K562 (cell line): ENCODE results near the gene ZC3H8. TPM values are rescaled to one million over a fixed set of nuclear protein-coding genes. Genes with fewer than 3 reads are reported as not detected.
A peak's percentile ranks its signal among the peaks of the same experiment; 100 is the strongest.

ENCODE experiments used
- ARID1B ChIP-seq: fragments of 450-650 bp; IDR thresholded peaks from 2 replicates; pipeline ENCODE4 v1.6.1; 2016; ENCODE audit warnings: antibody characterized with exemption, mild to moderate bottlenecking, inconsistent platforms
- CBFA2T3 ChIP-seq: fragments of 450-650 bp; IDR thresholded peaks from 2 replicates; pipeline ENCODE4 v1.6.1; 2017
- DPF2 ChIP-seq: fragments of 450-650 bp; IDR thresholded peaks from 2 replicates; pipeline ENCODE4 v1.6.1; 2016
- FOXJ2 ChIP-seq: fragments of 200-800 bp; sonication (Bioruptor generic); IDR thresholded peaks from 2 replicates; pipeline ENCODE4 v1.6.1; 2016; ENCODE audit warnings: missing genetic modification characterization, missing compliant biosample characterization
- MCM5 ChIP-seq: fragments of 450-650 bp; IDR thresholded peaks from 2 replicates; pipeline ENCODE4 v1.6.1; 2016; ENCODE audit warnings: low read depth
- NCOR1 ChIP-seq: fragments of 450-650 bp; IDR thresholded peaks from 2 replicates; pipeline ENCODE4 v1.6.1; 2016; ENCODE audit warnings: mild to moderate bottlenecking, moderate library complexity
- POLR2G ChIP-seq: fragments of 200-400 bp; formaldehyde crosslinking; IDR thresholded peaks from 2 replicates; pipeline ENCODE4 v1.6.1; 2017; ENCODE audit warnings: low read depth, mild to moderate bottlenecking, antibody characterized with exemption, low read length, moderate library complexity
- TAL1 ChIP-seq: fragments of 450-650 bp; IDR thresholded peaks from 2 replicates; pipeline ENCODE4 v1.6.1; 2016; ENCODE audit warnings: mild to moderate bottlenecking
- TEAD4 ChIP-seq, 2 experiments: sonication (generic) in 1 of 2; formaldehyde crosslinking in 1 of 2; IDR thresholded peaks; 2 replicates each; pipeline versions ENCODE4 v1.6.1 to v1.8.0; 2012 to 2022; ENCODE audit warnings: borderline replicate concordance in 1 of 2, inconsistent platforms in 1 of 2, low read length in 1 of 2, mild to moderate bottlenecking in 1 of 2, missing genetic modification reagents in 1 of 2
- ZNF175 ChIP-seq: fragments of 200-800 bp; sonication (Bioruptor generic); IDR thresholded peaks from 2 replicates; pipeline ENCODE4 v1.6.1; 2016; ENCODE audit warnings: low read depth, mild to moderate bottlenecking, missing genetic modification characterization, missing compliant biosample characterization
- polyA plus RNA-seq, 8 experiments: library from polyadenylated mRNA; depleted of rRNA in 4 of 8; stranded (reverse) in 5 of 8; unstranded in 3 of 8; fragments of >200 nt; fragmentation: Nextera tagmentation in 2 of 8; fragmentation: Illumina TruSeq in 1 of 8; extraction: Ambion mirVana in 2 of 8; extraction: Trizol in 1 of 8; gene quantifications; 2 replicates each; pipeline versions ENCODE4 v1.2.1 to v1.2.3, GENCODE V29; 2011 to 2014; ENCODE audit warnings: inconsistent platforms in 1 of 8, missing spikeins in 1 of 8
- total RNA-seq, 7 experiments: library from RNA; depleted of rRNA in 6 of 7; stranded (reverse); fragments of >200 nt in 6 of 7; fragmentation: Illumina TruSeq in 2 of 7; extraction: Trizol in 2 of 7; gene quantifications; 2 replicates each; pipeline versions ENCODE4 v1.2.1 to v1.2.3, GENCODE V29; 2011 to 2021; ENCODE audit warnings: low replicate concordance in 1 of 7
- TF ChIP-seq, protein P1 (sequence below): fragments of 450-650 bp; IDR thresholded peaks from 2 replicates; pipeline ENCODE4 v1.6.1; 2016
- TF ChIP-seq, protein P2 (sequence below): fragments of 250-450 bp; sonication (Bioruptor Pico); IDR thresholded peaks from 2 replicates; pipeline ENCODE4 v1.8.0; 2022; ENCODE audit warnings: moderate library complexity, mild to moderate bottlenecking, inconsistent platforms

The ZC3H8 gene
- total and polyA plus RNA-seq, 9 of the 15 experiments (the other 6 are each of a cell fraction or from before 2014, with no cell fraction given): 11.6 to 41.5 (median 27.5) TPM

DNA sequence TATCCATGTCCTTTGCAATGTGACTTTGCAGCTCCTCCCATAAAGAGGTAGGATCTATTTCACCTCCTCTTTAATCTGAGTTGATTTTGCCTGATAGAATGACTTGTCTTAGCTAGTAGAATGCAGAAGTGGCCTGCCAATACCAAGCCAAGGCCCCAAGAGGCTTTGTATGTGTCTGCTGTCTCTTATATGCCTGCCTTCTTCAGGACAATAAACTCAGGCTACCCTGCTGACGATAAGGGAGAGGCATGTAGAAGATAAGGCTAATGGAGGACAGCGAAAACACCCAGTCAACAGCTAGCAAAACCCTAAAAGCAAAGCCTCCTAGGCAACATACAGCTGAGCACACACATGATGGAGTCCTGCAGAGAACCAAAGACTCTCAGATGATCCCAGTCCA lies 1.8 kb upstream of the ZC3H8 start (continued):
- TF ChIP-seq, protein P1, sequence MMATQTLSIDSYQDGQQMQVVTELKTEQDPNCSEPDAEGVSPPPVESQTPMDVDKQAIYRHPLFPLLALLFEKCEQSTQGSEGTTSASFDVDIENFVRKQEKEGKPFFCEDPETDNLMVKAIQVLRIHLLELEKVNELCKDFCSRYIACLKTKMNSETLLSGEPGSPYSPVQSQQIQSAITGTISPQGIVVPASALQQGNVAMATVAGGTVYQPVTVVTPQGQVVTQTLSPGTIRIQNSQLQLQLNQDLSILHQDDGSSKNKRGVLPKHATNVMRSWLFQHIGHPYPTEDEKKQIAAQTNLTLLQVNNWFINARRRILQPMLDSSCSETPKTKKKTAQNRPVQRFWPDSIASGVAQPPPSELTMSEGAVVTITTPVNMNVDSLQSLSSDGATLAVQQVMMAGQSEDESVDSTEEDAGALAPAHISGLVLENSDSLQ: 0 out of 2 replicates have a peak, but pooled peaks have one; percentile 14
- TF ChIP-seq ZNF175: no peak
- peak; percentile 57 for TF ChIP-seq DPF2
- TF ChIP-seq MCM5: no peak
- 0 out of 2 replicates have a peak, but pooled peaks have one; percentile 13 for TF ChIP-seq TEAD4 (IDR thresholded peaks at IDR 0.05; ENCODE audit: low read length)
- no peak for TF ChIP-seq TEAD4 (CRISPR knock-in tag; IDR thresholded peaks at IDR 0.05; ENCODE audit: borderline replicate concordance)
- TF ChIP-seq CBFA2T3: peak; percentile 53; the same call in 1 of the 2 replicates
- no peak for TF ChIP-seq POLR2G
- TF ChIP-seq TAL1: peak; percentile 24; the same call in 1 of the 2 replicates
- 0 out of 2 replicates have a peak, but pooled peaks have one; percentile 31 for TF ChIP-seq FOXJ2
- TF ChIP-seq NCOR1: 0 out of 2 replicates have a peak, but pooled peaks have one; percentile 23
- TF ChIP-seq, protein P2, sequence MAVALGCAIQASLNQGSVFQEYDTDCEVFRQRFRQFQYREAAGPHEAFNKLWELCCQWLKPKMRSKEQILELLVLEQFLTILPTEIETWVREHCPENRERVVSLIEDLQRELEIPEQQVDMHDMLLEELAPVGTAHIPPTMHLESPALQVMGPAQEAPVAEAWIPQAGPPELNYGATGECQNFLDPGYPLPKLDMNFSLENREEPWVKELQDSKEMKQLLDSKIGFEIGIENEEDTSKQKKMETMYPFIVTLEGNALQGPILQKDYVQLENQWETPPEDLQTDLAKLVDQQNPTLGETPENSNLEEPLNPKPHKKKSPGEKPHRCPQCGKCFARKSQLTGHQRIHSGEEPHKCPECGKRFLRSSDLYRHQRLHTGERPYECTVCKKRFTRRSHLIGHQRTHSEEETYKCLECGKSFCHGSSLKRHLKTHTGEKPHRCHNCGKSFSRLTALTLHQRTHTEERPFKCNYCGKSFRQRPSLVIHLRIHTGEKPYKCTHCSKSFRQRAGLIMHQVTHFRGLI: no peak
- peak; percentile 35; the same call in 1 of the 2 replicates for TF ChIP-seq ARID1B
